Activated CD4-positive, alpha-beta T cell treated with anti-CD3 and anti-CD28 coated beads for 4 hours (primary cell): Measurements from ENCODE around the gene CALD1.

ENCODE experiments used
- DNase-seq, 2 donors: peaks; one replicate each; pipeline ENCODE4 v3.0.0-alpha.2; 2020

Gene CALD1

DNA sequence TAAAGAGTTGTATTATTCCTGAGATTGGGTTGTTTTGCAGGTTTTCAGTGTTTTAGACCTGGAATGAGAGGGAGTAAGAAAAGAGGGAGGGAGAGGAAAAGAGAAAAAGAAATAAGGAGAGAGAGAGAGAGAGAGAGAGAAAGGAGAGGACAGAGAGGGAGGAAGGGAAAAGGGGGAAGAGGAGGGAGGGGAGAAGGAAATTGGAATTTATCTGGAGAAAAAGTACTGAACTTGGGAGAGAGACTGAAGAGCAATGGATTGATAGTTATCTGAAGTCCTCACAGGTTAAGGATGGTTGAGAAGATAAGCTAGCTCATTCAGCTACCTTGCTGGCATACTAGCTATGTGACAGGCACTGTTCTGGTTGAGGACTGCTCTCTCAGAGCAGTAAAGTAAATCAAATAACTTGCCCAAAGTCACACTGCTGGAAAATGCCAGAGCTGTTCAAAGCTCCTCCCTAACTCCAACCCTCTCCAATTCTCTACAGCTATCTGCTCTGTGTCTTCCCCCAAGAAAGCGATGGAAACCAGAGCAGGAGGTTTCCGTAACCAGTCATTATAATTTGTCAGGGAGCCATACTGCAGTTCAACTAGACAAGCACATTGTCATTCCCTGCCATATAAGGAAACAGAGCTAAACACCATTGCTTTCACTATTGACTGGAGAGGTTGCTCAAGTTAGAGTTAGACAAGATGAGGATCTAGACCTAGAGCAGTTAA is 10.7 kb downstream of the CALD1 start:
- no peak for DNase-seq

DNA sequence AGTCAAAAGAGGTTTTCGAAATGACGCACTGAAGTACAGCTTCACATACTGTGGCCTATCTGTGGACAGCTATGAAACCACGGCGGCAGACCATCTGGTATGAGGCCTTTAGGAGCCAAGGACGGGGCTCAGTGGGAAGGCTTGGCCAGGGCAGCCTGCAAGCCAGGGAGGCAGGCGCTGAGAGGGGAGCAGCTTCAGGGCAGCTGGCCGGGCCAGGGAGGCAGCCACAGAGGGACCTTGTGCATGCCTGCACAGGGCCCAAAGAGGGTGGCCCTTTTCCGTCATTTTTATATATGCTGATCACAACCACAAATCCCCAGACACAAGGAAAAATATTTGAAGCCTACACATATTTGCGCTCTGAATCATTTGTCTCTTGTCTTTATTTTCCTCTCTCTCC is 13.5 kb downstream of the CALD1 start:
- no peak for DNase-seq

DNA sequence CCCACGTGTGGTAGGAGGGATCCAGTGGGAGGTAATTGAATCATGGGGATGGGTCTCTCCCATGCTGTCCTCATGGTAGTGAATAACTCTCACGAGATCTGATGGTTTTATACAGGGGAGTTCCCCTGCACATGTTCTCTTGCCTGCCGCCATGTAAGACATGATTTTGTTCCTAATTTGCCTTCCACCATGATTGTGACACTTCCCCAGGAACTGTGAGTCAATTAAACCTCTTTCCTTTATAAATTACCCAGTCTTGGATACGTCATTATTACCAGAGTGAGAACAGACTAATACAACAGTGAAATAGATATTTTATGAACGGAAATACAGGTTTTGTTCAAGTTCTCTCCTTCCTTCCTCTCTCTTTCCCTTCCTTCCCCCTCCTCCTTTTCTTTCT is 15.8 kb downstream of the CALD1 start:
- no peak for DNase-seq

GRCh38 chr7:134798155-134798554 is 18.7 kb downstream of the CALD1 start:
- no peak for DNase-seq

DNA sequence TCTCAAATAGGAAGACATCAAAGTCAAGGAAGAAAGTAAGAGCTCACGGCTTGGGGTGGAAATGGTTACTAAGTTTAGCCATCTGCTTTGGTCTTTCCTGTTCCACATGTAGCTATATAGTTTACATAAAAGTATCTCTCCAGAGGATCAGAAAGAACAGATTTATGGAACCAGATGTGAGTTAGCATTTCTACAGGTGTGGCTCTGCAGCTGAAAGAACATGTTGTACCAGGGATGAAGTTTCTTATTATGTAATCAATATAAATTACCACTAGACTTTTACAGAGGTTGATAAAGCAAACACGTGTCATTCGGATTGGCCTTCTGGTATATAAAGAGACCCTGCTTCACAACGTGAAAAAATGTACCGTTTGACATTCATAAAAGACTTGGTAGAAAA is 19.9 kb downstream of the CALD1 start:
- no peak for DNase-seq

- DNase-seq = no peak
Observed at GRCh38 chr7:134802762-134803161, 23.3 kb downstream of the CALD1 start.

- no peak for DNase-seq
Observed at GRCh38 chr7:134804351-134804750, 24.9 kb downstream of the CALD1 start.

DNA sequence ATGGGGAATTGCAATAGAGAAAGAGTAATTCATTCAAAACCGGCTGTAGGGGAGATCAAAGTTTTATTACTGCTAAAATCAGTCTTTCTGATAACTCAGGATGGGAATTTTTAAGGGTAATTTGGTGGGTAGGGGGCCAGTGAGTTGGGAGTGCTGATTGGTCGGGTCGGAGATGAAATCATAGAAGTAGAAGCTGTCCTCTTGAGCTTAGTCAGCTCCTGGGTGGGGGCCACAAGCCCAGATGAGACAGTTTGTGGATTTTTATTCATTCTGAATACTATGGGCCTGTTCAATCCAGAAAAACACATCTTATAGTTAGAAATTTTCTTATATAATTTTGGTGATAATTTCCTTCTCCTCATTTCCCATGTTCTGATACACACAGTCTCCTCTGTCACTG is 25.4 kb downstream of the CALD1 start:
- no peak for DNase-seq

DNA sequence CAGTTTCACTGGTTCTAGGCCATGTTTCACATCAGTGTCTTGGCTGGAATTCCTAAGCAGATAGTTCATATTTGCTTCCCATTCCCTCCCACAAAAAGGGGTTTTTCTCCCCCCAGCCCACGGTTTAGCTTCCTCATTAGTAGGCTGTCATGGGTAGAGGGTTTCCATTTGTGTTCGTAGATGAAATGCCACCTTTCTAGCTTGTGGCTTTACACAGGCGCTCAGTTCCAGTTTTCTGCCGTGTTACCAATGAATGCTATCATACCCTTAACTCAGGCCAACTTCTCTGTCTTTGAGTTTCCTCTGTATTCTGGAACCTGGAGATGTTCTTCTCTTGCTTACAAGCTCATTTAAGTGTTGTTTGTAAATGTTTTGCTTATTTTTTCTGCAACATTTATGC is 26.8 kb downstream of the CALD1 start:
- no peak for DNase-seq

- DNase-seq = no peak
Observed at GRCh38 chr7:134809616-134810015, 30.2 kb downstream of the CALD1 start.

DNA sequence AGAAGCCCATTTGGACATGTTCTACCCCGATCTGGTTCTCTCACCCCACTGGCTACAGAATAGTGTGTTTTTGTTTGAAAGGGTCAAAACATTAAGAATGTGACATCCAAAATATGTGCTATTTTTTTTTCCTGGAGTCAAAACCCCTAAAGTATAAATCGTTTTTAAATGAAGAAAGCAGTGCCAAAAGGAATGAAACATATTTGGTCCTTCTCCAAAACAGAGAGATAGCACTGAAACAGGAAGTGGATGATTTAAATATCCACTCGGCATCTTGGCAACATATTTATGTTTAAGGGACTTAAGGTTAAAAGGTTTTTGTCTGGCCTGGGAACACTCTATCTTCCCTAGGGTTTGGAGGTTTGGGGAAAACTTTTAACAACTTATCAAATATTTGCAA is 32.3 kb downstream of the CALD1 start:
- no peak for DNase-seq

GRCh38 chr7:134813663-134814396 is 34.4 kb downstream of the CALD1 start:
- DNase-seq = no peak

DNA sequence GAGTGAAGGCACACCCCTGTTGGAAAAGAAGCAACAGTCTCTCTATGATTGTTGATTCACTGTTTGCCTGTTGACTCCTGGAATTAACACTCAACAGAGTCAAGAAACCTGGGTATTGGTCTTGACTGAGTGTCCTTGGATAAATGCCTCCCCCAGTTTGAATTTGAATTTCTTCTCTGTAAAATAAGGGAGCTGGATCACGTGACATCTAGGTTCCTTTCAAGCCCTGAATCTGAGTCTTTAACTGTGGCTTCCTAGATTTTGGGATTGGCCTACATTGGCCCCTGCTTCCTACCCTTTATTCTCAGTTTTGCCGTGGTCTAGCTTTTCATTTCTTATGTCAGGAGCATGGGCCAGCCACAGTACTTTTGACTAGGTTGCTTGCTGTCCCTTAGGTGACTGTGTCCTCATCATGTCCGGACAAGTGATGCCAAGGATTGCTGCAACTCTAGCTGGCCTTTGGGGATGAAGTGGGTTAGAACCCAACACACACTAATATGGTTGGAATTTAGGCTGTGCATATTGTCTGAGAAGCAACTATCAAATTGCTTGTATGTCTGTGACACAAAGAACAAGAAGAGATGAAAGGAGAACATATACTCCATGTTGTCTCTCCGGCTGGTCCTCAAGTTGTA is 35.4 kb downstream of the CALD1 start:
- DNase-seq = no peak

GRCh38 chr7:134818613-134819345 is 39.3 kb downstream of the CALD1 start:
- no peak for DNase-seq

GRCh38 chr7:134819401-134819800 is 40.0 kb downstream of the CALD1 start:
- no peak for DNase-seq

DNA sequence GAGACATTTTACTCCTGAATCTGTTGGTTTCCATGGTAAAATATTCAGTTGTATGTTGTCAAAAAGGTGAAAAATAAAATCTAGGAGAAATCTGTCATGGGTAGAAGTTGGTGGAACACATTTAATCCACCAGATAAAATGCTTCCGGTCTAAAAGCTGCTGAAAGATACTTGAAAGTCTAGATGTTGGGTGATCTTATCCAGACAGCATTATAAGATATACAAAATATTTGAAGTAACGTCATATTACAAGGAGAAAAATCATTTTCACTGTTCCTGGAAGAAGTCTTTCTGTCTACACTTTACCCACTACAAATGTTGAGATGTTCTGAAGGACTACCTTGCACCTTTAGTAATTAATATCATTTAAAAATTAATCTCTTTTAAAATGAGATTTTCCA is 40.9 kb downstream of the CALD1 start:
- no peak for DNase-seq

- no peak for DNase-seq
Observed at GRCh38 chr7:134820778-134821177, 41.3 kb downstream of the CALD1 start.

GRCh38 chr7:134823400-134823799 is 44.0 kb downstream of the CALD1 start:
- no peak for DNase-seq

DNA sequence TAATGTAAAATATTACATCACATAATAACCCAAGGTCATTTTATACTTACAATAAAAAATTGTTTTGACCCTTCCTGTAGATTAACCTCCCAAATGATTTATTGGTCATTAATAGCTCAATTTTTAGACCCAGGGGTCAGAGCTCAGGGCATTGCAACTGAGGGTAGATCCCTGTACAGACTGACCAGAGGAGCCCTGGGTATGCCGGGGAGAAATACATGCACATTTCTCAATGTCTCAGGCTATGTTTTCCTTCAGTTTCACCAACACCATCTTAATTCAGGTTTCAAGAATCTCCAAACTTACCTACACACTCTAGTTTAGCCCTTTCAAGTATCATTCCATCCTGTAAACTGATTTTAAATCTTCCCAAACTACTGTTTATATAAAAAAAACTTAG is 46.2 kb downstream of the CALD1 start:
- DNase-seq = no peak

- no peak for DNase-seq
Observed at GRCh38 chr7:134826105-134826504, 46.7 kb downstream of the CALD1 start.

DNA sequence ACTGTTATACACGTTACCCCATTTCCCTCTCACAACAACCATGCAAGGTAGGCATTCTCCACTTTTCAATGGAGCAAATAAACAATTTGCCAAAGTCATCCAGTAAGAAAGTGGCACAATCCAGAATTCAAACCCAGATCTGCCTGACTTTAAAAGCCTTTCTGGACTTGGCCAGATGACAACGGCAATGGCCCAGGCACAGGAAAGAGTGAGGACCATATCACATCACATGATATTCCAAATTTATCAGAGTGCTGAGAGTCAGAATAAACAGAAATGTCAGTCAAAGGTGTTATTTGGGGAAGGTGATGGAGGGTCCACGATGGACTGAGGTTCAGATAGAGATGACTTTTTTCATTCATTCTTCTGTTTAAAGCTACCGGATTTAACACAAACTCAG is 48.0 kb downstream of the CALD1 start:
- DNase-seq = no peak

DNA sequence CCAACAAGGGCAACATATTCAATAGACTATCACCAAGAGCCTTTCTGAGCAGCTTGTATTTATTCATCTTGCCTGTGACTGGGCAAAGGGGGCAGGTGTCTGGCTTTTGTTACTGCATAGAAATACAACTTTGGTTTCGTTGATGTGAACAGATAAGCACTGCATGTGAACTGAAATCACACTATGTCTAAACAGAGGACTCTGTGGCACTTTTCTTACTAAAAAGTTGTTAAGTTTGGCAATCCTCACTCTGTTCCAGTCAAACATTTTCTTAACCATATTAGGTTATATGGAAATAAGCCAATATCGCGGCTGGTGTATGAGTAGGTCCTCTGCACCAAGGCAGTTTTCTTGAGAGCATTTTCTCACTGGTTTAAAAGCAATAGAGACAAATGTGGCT is 48.5 kb downstream of the CALD1 start:
- no peak for DNase-seq

DNA sequence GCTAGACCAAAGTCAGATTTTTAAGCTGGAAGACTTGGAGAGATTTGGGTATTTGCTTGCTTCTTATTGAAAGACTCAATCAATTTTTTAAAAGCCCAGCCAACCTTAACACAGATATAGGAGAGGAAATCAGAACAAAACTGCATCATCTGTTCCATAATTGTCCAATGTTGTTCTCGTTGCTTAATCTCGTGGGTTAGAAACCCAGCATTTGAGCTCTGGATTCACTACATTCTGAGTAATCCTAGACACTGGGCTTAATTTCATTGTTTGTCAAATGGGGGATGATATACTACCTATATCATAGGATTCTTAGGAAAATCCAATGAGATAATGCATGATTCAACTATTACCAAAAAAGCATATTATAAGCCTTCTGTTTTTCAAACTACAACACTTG is 48.9 kb downstream of the CALD1 start:
- DNase-seq = no peak
